OCI-LY3 (cell line): ENCODE results near the gene ZNF569.

ENCODE experiments used
- EZH2phosphoT487 ChIP-seq: fragments of 200-600 bp; shearing (Covaris generic); IDR thresholded peaks from 2 replicates; pipeline ENCODE4 v1.6.1; 2018; ENCODE audit warnings: antibody characterized with exemption, mixed run types, low read depth
- TF ChIP-seq, protein P1 (sequence below): fragments of 200-600, 300-600 bp; sonication (generic); IDR thresholded peaks from 2 replicates; pipeline ENCODE4 v1.5.1; 2014; ENCODE audit warnings: antibody characterized with exemption, low read length, low read depth

DNA sequence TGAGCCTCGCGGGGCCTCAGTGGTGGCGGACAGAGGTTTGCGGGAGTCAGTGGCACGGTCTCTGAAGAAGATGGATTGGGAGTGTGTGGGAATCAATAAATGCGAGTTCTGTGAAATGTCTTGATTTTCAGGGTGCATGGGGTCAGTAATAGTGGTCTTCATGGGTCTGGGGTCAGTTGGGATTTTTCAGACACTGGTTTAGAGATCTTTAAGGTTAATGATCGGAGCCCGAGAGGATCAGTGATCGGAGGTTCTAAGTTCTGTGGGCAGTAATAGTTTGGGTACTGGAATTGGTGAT lies 39.9 kb upstream of the ZNF569 start:
- TF ChIP-seq, protein P1, sequence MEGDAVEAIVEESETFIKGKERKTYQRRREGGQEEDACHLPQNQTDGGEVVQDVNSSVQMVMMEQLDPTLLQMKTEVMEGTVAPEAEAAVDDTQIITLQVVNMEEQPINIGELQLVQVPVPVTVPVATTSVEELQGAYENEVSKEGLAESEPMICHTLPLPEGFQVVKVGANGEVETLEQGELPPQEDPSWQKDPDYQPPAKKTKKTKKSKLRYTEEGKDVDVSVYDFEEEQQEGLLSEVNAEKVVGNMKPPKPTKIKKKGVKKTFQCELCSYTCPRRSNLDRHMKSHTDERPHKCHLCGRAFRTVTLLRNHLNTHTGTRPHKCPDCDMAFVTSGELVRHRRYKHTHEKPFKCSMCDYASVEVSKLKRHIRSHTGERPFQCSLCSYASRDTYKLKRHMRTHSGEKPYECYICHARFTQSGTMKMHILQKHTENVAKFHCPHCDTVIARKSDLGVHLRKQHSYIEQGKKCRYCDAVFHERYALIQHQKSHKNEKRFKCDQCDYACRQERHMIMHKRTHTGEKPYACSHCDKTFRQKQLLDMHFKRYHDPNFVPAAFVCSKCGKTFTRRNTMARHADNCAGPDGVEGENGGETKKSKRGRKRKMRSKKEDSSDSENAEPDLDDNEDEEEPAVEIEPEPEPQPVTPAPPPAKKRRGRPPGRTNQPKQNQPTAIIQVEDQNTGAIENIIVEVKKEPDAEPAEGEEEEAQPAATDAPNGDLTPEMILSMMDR = no peak
- TF ChIP-seq EZH2phosphoT487 = no peak
